ACHN (cell line): Measurements from ENCODE around the gene UBL4B.
A peak's percentile ranks its signal among the peaks of the same experiment; 100 is the strongest.

ENCODE experiments used
- DNase-seq: peaks from one replicate; pipeline ENCODE4 v3.0.0-alpha.2; 2015
- in situ Hi-C: cut with HindIII; loops from 2 replicates; pipeline ENCODE4 v1.10.0; 2017; ENCODE audit warnings: low sequenced_read_pairs, low pct_ligation_motif_present, low pct_unique_long_range_greater_than_20kb

Gene UBL4B

DNA sequence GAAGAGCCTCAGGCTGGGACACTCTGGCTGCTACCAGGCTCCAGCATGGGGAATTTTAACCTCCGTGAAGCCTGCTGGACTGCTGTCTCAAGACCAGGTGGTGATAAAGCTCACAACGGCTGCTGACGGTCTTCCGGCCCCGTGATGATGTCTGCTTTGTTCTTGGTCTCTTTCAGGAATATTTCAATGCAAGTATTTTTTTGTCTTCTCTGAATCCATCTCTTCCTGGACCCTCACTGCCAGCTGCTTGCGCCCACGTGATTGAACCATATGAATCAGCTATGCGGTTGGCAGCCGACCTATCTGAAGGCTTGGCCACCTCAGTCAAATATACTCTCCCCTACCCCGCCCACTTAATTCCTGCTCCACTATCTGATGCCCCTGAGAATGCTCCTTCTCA lies 23.4 kb downstream of the UBL4B start:
- in situ Hi-C loops = no loop called here
- DNase-seq = no peak

DNA sequence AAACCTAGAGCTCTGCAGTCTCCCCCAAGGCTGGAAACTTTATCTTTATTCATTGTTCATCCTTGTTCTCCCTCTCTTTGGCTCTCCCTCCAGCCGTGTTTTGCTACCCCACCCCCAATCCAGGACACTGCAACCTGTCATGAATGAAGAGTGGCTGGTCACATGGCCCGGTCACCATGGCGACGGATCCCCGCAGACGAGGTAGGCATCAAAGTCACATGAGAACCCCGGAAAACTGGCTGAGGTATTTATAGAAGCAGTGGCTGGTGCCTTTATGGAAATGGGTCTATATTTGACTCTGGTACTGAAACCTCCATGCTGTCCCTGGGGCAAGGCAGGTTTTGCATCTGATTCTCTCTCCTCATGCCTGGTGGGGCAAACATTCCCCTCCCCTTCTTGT lies 24.7 kb downstream of the UBL4B start:
- in situ Hi-C loops = no loop called here
- DNase-seq = no peak

DNA sequence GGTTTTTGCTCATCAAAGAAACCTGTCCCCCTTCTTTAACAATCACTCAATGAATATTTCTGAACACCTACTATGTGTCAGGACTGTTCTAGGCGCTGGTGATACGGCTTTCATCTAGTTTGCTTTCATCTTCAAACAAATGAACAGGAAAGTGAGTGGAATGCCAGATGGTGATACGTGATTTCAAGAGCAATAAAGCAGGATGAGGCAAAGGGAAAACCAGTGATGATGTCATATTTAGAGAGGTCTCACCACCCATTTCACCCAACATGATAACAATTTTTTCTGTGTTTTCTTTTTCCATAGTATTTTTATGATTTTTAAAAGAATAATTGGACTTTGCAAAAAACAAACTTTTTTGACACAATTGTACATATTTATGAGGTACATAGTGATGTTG lies 26.7 kb downstream of the UBL4B start:
- in situ Hi-C loops = no loop called here

DNA sequence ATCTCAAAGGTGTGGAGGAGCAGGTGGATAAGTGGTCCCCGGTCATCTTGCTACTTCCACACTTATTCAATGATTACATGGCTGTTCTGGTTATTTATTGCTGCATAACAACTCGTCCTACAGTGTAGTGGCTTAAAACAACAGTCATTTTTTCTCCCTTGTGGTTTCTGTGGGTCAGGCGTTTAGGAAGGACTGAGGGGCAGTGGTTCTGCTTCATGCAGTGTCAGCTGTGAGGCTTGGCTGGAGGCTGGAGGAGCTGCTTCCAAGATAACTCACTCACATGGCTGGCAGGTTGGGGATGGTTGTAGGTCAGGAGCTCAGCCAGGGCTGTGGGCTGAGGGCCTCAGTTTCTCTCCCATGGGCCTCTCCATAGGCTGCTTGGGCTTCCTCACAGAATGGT lies 32.1 kb downstream of the UBL4B start:
- in situ Hi-C loops = no loop called here
- no peak for DNase-seq

More for the DNA sequence above, 26.7 kb downstream of the UBL4B start:
- DNase-seq = no peak

DNA sequence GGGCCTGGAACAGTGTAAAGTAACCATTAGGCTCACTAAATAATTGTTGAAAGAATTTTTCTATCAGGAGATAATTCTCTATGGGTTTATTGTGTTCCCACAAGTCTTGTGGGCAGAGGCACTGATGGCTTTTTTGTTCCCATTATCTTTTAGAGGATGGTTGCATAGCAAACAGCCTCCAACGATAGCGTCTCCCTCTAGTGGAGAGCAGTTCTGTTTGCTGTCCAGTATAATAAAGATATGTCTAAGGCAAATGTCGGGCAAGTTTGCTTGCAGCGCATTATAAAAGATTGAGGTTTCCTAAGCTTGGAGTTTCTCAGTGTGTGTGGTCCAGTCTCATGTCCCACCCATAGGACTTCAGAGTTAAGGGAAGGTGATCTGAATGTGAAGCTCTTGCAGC lies 36.7 kb downstream of the UBL4B start:
- in situ Hi-C loops = no loop called here
- DNase-seq = peak; percentile 7

DNA sequence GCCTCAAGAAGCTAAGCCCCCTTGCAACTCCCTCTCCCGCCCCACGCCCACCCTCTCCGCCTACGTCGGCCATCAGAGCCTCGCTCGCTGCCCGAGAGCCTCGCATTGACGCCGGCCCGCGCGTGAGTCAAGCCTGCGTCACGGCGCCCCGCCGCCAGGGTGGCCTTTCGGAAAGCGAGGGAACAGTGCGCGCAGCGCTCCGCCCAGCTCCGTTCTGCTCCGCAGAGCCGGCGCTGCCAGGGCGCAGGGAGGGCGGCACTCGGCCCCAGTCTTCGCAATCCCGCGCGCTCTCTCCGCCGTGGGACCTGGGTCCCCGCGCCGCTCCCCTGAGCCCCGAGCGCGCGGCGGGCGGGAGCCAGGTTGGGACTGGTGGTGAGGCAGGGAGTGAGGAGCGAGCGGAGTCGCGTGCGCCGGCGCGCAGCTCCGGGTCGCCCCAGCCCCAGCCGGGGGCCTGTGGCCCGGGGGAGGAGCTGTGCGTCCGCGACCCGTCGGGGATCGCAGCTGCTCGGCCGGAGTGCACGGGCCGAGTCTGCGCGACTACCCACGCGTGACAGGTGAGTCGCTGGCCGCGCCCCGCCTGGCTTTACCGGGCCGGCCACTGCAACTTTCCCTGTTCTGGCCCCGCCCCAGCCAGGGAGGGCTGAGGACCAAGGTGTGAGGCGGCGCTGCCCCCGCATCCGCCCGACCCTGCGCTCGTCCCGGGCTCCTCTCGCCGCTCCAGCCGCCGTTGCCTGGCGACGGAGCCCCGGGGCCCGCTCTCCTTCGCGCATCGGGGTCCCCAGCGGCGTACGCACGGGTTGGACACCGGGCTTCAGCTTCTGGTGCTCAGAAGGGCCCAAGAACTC lies 38.3 kb downstream of the UBL4B start, which contains the start of gene SLC6A17:
SLC6A17 (plus strand) TSS at position 165 of the 845 bp plus-strand sequence. CDS start 16,436 bp downstream, outside the sequence.
- peak; percentile 74 for DNase-seq

DNA sequence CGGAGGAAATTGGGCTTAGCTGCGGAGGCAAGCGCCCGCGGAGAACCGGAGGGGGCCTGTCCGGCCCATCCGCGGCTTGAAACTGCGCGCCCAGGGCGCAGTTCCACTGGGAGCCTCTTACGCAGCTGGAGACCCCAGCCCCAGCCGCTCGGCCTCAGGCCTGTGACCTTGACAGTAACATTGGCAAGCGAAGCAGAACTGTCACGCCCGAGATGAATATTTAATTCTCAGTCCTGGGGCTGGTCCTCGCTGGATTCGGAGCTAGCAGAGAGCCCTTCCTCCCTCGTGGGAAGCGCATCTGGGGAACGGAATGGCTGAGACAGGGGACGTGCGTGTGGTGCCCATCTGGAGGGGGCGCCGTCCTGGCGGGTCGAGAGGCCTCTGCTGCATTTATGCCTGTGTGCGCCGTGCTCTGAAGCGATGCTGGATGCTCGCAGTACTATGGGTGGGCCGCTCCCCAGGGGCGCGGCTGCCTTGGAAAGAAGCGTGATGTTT lies 39.0 kb downstream of the UBL4B start:
- no peak for DNase-seq
- in situ Hi-C loops = no loop called here

More for the DNA sequence above, 38.3 kb downstream of the UBL4B start, which contains the start of gene SLC6A17:
- in situ Hi-C loops = no loop called here

DNA sequence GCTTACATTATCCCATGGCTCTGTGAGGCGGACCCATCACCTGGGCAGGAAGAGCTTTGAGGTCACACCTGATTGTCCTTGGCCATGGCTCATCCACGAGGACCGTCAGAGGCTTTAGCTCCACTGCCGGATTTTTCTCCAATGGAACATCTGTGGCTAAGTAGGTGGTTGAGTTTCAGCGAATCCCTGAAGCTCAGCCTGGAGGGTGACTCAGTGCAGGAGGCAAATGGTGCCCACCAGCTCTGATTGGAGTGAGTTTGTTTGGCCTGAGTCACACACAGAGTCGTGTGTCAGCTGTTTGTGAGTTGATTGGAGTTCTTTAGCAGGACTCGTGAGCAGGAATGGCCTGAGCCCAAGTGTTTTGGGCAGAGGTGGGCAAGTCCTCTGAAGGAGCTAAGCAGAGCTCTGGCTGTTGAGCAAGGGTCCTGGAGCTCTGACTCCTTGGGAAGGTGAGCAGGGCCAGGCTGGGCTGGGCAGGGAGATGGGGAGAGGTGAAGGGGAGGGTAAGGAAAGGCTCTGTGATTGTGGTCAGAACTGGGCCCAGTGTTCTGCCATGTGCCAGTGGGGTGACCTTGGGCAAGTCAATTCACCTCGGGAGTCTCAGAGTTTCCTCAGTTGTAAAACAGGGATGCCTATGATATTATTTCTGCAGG lies 40.0 kb downstream of the UBL4B start:
- peak; percentile 46 for DNase-seq
- in situ Hi-C loops = no loop called here

DNA sequence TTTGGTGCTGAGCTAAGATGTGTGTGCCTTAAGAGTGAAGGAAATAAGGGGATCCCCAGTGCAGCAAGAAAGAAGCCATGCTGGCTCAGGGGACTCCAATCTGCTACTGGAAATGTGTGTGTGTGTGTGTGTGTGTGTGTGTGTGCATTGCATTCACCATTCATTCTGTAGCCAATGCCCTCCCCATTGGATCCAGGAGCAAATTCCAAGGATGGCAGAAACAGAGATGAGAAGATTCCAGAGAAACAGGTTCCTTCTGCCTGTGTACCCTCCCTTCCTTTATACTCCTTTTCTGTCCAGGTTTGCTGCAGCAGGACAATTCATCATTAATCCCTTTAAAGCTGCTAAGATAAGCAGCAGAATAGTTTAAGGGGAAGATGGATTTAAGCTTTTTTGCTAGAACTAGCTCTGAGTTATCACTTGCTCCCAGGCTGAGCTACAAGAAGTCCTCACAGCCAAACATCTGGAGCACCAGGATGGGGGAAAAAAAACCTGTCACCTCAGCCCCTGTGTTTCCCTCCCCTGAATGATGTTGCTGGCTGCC lies 41.2 kb downstream of the UBL4B start:
- in situ Hi-C loops = no loop called here
- DNase-seq = no peak

DNA sequence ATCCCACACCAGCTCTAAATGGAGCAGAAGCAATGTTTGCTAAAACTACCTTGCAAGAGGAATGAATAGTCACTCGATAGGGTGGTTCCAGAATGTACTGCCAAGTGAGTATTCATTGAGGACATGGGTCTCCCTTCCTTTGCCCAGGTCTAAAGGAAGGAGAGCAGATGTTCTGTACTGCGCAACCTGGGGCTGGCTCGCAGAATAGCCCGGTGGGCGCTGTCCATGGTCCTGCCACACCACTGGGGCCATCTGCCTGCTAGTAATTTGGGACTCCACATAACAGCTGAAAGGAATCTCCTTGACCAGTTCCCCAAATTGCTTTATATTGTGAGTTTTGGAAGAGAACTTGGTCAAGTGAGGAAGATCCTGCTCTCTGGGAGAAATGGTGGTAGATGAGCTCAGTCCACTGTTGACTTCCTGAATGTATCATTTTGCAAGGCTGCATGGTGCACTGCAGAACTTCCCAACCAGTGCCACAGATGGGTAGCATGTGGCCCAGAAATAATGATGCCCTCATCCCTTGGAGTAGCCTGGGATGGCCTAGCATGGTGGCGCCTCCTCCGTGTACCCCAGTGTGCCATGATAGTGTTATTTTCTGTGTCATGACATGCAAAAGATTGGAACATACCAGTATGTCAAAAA lies 43.8 kb downstream of the UBL4B start:
- DNase-seq = peak; percentile 18
- in situ Hi-C loops = no loop called here

DNA sequence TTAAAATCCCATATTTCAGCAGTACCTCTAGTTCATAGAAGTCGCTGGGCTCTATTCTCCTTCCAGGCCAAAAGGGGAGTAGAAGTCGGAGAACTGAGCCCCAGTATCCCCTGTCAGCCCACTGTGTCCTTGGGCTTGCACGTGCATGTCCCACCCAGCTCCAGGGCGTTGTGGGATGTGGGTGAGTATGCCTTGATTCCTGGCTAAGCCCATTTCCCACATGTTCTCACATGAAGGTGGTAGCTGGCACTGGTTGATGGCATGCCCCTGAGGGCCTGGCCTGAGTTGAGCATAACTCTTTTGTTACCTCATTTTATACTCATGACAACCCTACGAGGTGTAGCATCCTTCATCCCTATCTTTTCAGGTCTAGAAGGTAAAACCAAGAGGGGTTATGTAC lies 46.0 kb downstream of the UBL4B start:
- in situ Hi-C loops = no loop called here
- no peak for DNase-seq

DNA sequence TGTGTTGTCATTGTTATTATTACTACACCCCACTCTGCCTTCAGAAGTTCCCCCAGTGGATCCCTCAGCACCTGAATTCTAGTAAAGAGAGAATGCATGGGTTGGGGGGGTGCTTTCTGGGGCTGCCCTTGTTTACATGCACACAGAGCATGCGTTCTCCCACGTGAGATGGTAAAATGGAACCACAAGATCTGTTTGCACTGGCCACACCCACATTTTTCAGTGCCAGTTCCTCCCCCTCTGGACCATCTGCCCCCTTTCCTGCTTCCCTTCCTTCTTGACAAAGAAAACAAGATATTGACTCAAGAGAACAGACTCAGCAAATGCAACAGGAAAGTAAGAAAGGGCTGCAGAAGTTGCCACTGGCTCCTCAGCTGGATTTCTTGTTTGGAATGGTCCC lies 46.9 kb downstream of the UBL4B start:
- in situ Hi-C loops = no loop called here
- no peak for DNase-seq

DNA sequence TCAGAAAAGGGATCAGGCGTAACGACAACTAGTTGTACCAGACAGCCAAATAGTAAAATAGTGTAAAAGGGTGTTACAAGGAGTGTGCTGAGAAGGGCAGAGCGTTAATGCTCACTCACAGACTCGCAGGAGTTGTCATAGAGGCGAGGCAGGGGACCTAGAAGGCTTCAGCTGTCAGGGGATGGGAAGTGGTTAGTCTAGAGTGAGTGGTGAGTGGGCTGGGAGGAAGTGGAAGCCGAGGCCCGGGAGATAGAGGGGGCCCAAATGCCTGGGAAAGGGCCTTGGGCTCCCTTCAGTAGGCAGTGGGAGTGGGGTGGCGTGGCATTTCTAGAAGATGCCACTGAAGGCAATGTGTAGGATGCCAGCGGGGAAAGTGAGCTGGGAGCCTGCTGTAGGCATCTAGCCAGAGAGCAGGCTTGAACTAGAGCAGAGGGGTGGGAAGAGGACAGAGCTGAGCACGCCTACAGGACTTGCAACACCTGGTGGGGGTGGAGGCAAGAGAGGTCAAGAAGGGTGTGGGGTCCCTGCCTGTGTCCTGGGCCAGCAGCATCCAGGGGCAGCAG lies 48.4 kb downstream of the UBL4B start:
- DNase-seq = no peak
- in situ Hi-C loops = no loop called here

DNA sequence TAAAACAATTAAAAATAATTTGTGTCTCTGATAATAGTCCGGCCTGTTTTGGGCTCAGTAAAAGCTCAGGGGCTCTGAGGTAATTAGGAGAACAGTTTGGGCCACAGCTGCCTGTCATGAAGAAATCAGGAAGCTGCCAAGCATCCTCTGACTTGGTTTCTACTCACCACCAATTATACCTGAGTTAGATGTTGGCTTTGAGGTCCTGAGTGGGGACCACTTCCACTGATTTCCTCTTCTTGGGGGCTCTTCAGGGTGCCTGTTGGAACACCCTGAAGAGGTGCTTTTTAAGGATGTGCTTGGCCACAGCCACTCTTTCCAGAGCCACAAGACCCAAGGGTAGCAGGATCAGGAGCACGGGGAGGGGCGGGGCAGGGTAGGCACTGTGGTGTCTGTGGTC lies 48.9 kb downstream of the UBL4B start:
- no peak for DNase-seq
- in situ Hi-C loops = no loop called here

DNA sequence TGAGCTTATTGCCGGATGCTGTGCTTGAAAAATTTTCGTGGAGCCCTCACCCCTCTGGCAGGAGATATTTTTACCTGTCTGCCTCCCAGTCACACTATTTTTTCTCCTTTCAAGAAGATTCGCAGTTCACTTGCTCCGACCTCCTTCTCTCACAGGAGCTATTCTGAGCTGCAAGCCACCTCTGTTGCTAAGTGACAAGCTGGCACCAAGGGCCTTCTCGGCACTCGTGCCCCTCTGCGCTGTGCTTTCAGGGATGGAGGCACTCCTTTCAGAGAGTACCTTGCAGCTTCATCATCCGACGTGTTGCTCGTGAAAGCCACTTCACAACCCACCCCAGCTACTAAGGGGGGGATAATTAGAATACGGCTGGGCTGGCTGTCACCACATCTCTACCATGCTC lies 49.6 kb downstream of the UBL4B start:
- in situ Hi-C loops = no loop called here

More for the DNA sequence above, 49.6 kb downstream of the UBL4B start:
- DNase-seq = no peak
